Dedifferentiated amniotic fluid mesenchymal stem cell (primary cell): ENCODE results near the gene MPPED2.

Experiments
- DNase-seq: peaks from one replicate; pipeline ENCODE4 v3.0.0-alpha.2; 2016; ENCODE audit errors: extremely low spot score

The MPPED2 gene

DNA sequence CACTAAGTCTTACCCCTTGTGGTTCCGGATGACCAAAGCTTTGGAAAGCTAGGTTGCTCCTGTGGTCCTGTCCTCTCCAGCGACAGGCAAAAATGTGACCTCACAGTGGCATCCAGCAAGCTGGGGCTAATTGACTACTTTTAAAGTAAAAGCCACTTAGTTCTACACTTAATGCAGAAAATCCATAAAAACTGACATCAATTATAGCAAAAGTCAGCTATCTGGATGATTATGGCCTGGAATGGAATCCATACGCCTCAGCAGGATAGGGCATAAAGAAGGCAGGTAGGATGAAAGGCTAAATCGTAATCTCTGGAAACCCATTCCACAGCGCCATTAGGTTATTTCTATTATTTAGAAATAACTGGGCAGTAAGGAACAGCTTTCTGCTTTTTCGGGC, 171.3 kb downstream of the MPPED2 start:
- no peak for DNase-seq

DNA sequence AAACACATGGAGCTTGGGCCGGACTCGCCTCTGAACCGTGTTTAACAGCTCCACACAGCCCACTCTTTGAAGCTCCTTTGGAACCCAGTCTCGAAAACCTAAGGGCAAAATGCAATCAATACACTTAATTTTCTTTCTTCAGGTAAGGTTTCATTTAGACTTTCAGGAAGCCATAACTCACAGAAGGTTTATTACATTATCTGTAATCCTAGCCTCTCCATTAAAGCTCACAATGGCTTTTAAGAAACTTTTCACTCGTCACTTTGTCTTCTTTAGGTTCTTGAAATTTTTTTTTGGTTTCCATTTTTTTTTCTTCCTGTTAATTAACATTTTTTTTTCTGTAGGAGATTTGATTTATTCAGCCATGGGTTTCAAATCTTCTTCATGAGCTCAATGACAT, 171.9 kb downstream of the MPPED2 start:
- DNase-seq = no peak

DNA sequence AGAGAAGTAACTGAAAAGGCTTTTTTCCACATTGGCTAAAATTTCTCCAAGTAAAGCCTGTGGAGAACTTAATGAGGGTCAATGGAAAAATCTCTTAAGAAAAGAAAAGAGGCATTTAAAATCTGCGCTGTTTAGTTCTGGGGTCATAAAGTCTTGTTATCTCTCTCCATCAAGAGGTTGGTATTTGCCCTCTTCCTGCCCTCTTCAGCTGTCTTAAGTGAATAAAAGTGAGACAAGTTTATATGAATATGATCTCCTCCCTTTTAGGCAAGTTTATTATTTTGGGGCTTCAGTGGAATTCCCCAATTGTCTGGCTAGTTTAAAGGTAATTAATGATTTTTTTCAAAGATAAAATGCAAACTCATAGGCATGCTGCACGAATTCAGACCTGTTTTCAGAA, 173.6 kb downstream of the MPPED2 start:
- DNase-seq = no peak

DNA sequence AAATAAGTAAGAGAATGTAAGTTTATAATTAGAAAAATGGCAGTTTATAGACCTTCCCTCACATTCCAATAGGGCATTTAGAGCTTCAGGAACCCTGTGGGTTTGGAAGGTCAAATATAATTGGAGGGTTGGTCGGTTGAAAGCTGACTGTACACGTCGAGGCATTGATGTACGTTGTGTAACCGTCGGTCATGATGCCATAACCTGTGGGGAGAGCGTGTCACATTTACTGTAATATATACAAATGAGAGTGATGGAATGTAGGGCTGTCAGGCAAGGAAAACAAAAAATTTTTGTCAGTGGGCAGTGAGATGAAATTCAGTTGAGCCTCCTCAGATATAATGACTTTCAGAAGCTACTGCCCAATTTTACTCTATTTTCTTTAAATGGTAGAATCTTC, 174.8 kb downstream of the MPPED2 start:
- DNase-seq = no peak

DNA sequence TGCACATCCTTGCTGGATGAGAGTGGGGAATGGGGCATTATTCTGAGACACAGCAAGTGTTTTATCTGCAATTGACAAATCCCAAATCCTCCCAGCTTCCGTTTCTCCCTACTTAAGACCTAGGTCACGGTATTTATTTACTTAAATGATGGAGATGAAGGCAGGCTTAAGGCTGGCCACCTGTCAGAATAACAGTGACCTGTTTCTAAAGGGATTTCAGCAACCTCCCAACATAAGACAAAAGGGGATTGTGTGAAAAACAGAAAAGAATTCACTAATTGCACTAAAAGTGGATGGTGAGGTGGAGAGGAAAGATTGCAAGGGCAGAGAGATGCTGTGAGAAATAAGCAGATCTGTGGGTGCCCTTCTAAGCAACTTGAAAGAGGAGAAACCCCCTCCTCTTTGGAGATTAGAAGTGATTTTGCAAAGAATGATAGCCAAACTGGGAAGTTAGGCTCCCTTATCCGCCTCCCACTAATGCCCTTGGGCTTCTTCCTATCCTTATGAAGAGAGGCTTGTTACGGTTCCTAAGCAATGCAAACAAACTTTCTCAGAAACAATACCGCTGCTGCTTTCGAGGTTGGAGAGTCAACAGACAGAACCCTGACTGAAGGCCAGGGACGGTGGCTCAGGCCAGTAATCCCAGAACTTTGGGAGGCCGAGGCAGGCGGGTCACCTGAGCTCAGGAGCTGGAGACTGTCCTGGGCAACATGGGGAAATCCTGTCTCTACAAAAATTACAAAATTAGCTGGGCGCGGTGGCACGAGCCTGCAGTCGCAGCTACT, 179.0 kb downstream of the MPPED2 start:
- no peak for DNase-seq

DNA sequence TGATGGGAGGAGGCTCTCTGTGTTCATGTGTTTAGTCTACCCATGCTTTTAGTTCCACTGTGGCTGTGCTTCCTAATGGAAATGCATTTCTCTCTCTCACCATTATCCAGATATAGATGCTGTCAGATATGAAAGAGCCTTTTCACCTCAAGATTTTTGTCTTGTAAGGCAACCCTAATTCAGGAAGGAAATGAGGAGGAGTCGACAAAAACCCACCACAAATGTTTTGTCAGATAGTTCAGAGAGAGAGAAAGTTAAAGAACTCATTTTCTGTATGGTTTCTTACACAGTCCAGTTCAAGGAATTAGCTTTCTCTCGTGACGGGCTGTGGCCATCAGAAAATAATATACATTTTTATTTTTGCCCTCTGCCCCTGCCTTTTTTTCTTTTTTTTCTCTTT, 180.8 kb downstream of the MPPED2 start:
- DNase-seq = no peak

DNA sequence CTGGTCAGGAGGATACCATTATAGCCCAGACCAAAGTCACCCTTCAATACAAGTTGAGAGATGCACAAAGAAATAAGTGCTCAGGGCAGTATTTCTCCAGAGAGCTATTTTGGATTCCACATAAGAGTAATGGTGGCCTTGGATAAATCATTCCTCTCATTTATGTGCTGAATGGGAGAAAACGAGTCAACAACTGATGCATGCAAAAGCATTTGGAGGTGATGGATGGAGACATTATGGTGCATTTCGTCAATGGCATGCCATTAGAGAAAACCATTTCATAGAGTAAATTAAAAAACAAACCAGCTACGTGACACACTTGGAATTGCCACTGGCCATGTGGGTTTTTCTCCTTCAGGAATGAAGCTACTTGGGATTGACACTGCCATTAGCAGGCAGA, 182.0 kb downstream of the MPPED2 start:
- DNase-seq = no peak

DNA sequence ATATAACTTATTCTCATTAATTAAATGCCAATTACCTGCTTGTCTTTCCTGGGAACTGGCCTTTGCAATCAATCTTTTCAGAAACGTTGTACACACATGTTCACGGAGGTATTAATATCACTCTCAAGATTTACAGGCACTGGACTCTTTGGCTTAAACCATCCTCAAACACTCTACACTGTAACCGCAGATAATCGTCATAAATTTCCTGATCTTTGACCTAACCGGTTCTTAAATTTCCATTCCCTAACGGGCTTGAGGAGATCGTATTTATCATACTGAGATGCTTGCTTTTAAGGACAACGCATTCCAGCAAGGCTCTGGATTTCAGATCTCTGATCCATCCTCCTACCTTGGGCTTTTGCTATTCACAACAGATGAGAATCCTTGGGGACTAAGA, 190.4 kb downstream of the MPPED2 start:
- DNase-seq = no peak

DNA sequence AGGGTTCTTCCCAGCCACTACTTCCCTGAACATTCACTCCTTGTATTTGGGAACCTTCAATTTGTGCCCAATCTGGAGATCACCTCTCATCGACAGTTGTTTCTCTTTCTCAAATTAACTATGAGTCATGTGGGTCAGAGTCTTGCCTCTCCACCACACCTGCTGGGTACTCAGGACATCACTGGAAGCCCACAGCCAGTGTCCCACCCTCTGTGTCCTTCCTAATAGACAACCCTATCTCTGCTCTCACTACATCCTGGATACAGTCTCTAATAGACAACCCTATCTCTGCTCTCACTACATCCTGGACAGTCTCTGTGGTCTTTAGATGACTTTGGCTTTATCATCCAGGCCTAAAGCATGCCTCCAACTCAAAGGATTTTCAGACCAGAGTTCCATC, 193.1 kb downstream of the MPPED2 start:
- DNase-seq = no peak

DNA sequence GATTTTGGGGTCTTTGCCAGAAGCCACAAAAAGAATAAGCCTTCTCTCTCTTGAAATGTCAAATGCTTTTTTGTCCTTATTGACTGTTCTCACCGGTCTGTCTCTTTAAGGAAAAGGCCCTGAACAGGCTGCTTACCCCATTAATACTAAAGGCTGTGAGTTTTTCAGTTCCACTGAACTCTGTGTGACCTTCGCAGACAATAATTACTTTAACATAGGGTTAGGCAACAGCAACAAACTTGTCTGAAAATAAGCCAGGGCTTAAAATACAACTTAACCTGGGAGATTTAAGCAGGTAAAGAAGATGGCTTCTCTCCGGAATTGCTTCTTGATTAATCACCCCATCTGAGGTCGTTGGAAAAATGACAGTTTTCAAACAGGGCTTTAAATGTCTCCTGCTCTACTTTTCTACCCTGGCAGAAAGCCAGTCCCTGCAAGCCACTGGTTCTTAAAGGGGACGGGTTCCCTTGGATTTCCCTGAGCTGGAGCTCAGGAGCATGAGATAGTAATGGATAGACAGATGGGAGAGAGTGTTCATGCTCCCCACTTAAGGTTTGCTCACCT, 193.8 kb downstream of the MPPED2 start:
- no peak for DNase-seq

DNA sequence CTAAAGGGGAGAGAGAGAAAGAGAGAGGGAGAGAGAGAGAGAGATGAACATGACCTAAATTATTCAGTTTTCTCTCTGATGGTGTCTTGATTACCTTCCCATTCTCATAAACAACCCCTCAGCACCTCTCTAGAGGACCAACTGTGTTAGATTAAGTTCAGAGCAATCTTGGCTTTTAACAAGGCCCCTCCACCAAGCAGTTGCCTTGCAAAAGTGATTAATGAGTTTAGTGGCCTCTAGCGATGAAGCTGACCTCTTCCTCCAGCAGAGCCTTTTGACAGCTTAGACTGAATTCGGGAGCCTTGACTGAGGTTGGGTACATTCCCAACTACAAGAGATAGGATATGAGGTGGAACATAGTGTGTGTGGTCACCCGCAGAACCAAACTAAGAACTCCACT, 197.2 kb downstream of the MPPED2 start:
- no peak for DNase-seq

DNA sequence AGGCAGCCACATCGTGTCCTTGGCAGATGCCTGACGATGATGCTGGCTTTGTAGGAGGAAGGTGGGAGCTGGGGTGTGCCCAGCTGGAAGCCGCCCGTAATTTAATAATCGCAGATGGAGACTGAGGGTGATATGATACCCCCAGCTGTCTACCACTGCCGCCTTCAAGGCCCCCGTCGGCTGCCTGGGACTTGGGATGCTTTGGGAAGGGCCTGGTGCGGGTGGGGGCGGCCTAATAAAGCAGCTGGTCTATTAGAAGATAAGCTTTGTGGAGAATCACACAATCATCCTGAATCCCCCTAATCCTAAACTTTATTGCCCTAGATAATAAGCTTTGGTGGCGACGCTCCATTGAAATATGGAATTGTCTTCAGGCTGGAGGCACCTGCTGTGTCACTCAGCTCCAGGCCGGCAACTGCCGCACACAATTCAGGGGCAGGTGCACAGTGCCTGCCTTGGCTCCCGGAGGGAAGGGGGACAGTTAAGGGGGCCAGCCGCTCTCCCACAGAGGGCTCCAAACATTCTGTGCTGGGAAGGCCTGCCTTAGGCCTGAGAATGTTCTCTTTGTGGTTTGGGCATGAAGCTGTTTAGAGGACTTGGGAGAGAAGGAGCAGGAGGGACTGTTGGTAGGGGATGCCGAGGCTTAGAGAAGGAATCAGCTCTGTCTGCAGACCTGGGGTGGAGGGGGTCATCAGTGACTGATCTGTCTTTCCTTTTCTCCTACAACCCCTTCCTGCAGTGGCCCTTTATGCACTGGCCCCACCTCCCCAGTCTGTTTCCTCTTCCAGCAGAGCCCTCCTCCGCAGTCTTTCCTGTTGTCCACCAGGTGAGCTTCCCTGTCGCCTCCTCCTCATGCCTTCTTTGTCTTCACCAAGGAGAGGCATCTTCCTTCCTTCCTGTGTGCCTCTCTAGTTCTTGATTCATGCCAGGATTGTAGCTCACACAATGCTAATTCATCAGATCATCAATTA, 198.0 kb downstream of the MPPED2 start:
- no peak for DNase-seq

DNA sequence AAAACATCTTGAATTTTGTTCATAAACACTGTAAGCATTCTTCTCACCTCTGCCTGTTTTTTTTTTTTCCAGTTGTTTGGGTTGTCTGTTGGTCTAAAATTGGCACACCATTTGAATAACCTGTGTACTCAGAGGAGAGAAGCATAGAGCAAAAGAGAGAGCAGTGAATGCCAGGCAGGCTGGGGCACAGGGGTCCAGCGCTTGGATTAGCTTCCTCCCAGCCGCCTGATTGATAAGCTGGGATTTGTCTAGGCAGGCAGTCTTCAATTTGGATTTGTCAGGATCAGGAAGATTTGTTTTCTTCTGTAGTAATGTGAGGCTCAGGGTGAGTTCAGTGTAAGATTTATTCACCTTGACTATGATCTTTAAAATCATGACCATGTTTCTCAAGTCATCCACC, 204.3 kb downstream of the MPPED2 start:
- no peak for DNase-seq

DNA sequence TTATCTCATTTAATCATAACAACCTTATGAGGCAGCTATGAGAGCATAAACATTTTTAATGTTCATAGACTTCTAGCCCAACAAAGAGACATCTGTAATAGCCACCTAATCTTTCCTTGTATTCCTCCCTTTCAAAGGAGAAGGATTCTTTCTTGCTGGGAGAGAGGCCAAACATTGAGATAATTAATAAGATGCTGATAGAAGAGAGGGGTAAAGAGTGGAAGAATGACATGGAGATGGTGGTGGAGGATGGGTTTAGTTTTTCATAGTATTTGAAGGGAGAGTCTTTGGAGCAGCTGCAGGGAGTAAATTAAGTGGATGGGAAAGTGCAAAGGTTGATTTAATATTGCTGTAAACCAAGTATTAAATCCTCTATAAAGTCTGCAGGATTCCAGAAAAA, 205.3 kb downstream of the MPPED2 start:
- no peak for DNase-seq

DNA sequence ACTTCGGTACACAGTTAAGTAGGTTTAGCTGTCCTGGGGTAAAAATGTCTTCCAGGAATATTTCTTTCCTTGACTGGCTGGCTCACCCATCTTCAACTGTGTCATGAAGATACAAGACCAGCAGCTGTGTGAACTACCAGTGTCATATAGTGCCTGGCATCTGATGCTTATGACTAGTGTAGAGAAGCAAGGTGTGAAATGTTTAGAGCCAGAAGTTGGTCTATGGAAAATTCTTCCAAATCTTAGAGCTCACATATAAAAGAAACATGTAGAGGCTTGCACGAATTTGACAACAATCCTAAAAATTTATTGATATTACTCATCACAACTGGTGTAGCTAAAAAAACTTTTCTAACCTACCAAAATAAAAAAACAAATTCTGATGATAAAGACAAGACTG, 208.8 kb downstream of the MPPED2 start:
- no peak for DNase-seq

DNA sequence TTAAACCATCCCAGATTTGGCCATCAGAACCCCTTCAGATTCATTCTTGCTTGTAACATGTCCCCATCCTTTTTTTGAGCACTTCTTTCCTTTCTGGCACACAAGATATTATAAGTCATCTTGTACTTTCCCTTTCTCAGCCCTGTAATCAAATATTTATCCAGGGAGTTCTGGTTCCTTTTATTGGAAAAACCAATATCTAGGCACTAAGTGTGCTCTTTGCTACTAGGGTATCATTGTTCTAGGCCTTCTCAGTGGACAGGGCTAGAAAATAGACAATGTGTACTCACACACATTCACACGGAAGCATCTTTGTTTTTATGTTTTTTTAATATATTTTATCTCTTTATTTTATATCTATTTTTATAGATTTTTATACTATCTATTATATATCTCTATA, 216.0 kb downstream of the MPPED2 start:
- no peak for DNase-seq

DNA sequence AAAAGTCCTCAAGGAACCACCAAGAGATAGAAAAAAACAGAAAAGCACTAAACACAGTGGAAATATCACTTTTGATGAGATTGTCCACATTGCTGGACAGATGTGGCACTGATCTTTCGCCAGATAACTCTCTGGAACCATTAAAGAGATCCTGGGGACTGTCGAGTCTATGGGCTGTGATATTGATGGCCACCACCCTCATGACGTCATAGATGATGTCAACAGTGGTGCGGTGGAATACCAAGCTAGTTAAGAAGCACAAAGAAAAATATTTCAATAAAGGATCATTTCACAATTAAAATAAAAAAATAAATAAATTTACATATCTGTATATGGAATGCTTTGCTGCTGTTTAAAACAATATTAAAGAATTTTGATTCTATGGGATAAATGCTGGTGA, 217.8 kb downstream of the MPPED2 start:
- no peak for DNase-seq

DNA sequence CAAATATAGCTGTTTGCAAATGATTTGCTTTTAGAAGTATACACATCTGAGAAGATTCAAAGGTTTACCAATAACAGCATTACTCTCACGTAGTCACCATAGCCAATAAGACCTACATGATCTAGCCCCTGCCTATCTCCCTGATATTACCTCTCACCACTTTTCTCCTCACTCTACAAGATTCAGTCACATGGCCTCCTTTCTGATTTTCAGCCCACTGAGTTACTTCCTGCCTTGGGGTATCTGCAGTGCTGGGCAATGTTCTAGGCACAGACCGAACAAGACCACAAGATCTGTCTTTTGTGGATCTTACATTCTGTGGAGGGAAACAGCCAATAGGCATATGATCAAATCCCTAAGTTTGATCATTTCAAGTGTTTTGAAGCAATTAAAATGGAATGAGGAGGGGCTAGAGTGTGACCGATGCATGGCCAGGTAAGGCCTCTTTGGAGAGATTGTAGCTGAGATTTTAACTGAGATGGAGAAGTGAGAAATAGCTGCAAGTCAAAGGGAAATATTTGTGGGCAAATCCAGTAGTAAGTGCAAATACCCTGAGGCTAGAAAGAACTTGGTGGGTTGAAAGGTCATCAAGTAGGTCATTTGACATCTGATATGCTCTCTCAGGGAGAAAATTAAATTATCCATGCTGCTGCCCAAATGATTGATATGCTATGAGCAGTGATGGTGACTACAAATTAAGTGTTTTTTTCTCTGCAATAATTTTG, 220.2 kb downstream of the MPPED2 start:
- DNase-seq = no peak

DNA sequence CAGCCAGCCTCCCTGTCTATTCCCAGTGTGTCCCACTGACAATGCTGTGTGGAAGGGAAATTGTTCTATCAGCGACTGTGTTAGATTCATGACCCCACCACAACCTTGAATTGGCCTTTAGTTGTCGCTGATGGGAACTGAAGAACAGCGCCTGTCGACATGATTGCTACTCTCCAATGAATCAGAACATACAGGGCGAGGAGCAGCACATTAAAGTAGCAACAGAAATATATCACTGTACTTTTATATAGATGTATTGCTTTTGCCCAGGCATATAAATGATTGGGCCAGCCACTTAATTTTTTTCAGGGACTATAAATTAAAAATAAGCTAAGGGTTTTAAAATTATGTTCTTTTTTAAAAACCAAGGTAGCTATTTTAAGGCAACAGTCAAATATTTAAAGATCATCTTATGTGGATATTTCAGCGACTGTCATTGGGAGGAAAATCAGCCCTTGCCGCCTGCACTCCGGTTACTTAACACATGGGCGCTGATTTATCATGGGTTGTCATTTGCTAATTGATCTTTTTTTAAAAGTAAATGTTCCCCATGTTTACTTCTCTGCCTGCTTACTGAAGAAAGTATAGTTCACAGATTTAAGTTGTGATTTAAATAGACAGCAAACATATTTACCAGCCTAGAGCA, 221.2 kb downstream of the MPPED2 start:
- DNase-seq = no peak

DNA sequence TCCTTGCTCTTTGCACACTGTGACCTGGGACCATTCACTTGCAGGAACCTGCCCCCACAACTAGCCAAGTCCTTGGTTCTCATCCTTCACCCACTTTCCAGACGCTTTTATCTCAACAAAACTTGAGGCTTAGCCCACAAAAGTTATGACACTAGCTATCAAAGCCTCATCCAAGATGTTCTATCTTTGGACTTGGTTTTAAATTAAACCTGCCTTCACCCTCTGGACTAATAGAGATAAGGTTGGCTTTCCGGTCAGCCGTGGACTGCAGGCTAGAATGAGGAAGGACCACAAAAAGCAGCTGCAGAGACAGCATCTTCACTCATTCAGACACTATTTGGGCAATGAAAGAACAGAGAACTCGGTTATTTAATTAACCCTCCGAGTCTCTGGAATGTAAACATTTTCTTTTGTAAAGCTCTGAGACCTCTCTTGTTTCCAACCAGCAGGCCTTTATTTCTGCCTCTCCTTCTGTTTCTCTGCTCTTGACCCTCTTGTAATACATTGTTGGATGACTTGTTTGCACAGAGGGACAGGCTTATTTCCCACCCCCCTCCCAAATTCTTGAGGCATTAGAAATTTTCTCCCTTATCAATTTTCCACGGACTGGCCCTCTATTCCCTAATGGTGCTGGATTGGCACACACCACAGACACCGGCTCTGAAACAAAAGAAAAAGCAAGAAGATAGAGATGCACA, 221.9 kb downstream of the MPPED2 start:
- no peak for DNase-seq

DNA sequence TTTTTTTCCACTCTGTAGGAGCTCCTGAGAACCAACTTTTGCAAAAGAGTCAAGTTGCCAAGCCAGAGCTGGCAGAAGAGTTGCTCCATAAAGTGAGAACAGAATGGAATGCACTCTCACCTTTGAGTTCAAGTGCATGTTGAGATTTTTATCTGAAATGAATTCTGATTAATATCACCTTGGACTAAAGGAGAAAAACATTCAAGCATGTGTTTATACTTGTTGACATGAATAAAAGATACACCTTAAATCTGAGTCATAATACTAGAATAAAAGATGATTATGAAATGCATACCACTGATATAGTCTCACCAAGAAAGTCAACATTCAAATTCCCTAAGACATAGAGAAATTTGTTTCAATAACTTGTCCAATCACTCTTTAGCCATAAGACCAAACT, 225.4 kb downstream of the MPPED2 start:
- no peak for DNase-seq
